ENCODE results near the gene HECTD4. TPM values are rescaled to one million over a fixed set of nuclear protein-coding genes. Genes with fewer than 3 reads are reported as not detected.
"Not testable (repeated sequence)": the region's sequence is repeated elsewhere in the genome, so short reads cannot be mapped to it uniquely, and the experiment has no call there.

The HECTD4 gene
- total RNA-seq, 1 donor from 2014 or later = 12.9 TPM

DNA sequence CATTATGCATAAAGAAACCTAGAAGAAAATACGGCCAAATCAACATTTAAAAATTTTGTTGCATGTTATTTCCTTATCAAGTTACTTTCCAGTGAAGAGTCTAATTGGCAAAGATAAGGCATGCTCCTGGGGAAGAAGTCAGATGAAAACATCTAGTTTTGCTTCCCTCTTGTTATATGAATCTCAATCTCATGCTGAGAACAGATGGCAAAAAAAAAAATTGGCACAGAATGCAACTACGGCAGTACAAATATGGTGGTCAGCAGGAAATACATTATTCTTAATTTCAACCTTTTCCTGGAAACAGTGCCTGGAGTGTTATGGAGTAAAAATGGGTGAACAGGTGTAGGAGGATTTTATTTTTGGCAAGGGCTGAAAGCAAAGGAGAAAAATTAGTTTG, 32.8 kb downstream of the HECTD4 start:
- no peak overlapping the region for H3K4me3 ChIP-seq (ENCODE audit: low read depth, low read length)
- TF ChIP-seq CTCF (IDR thresholded peaks at IDR 0.05; ENCODE audit: insufficient read depth, low read length, severe bottlenecking) = no peak
- DNase-seq (ENCODE audit: low read depth) (no peak), FAIRE-seq (no peak)
- H3K27me3 ChIP-seq (ENCODE audit: control insufficient read depth, insufficient read depth, low read length) = no peaks in the 10 kb centered on the region
- no peaks in the 10 kb centered on the region for H3K36me3 ChIP-seq (ENCODE audit: control insufficient read depth, insufficient read depth, low read length)

- H3K4me3 ChIP-seq (ENCODE audit: low read depth, low read length); FAIRE-seq; H3K27me3 ChIP-seq (ENCODE audit: control insufficient read depth, insufficient read depth, low read length); DNase-seq (ENCODE audit: low read depth); H3K36me3 ChIP-seq (ENCODE audit: control insufficient read depth, insufficient read depth, low read length): not testable (repeated sequence)
Observed at GRCh38 chr12:112348926-112349325, 33.3 kb downstream of the HECTD4 start.

- H3K36me3 ChIP-seq (ENCODE audit: control insufficient read depth, insufficient read depth, low read length) = no peaks in the 10 kb centered on the region
- peak; percentile 58 for DNase-seq (ENCODE audit: low read depth)
- FAIRE-seq = no peak
- no peak for TF ChIP-seq CTCF (IDR thresholded peaks at IDR 0.05; ENCODE audit: insufficient read depth, low read length, severe bottlenecking)
- no peak overlapping the region for H3K4me3 ChIP-seq (ENCODE audit: low read depth, low read length)
- no peaks in the 10 kb centered on the region for H3K27me3 ChIP-seq (ENCODE audit: control insufficient read depth, insufficient read depth, low read length)
Observed at GRCh38 chr12:112347581-112347982, 34.6 kb downstream of the HECTD4 start.

DNA sequence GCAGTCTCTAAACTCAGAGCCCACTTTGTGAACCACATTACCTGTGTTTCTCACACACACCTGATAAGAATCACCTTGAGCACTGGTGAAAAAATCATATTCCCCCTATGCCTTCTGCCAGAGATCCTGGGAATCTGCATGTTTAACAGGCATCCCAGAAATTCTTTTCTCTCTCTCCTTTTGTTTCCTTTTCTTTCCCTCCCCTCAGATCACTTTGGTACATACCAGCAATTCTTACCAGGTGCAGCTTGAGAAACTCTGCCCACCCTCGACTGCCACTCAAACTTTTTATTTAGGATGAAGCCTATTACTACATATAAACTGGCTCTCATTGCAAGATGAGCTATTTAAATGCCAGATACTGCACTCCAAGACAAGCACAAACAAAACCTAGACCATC, 36.0 kb downstream of the HECTD4 start:
- DNase-seq (ENCODE audit: low read depth) (no peak), FAIRE-seq (no peak)
- Histone ChIP-seq H3K27me3 (ENCODE audit: control insufficient read depth, insufficient read depth, low read length) (no peaks in the 10 kb centered on the region), H3K4me3 (ENCODE audit: low read depth, low read length) (no peak overlapping the region), H3K36me3 (ENCODE audit: control insufficient read depth, insufficient read depth, low read length) (no peaks in the 10 kb centered on the region)
- TF ChIP-seq CTCF (IDR thresholded peaks at IDR 0.05; ENCODE audit: insufficient read depth, low read length, severe bottlenecking) = no peak

GRCh38 chr12:112344220-112344619, 38.0 kb downstream of the HECTD4 start:
- no peak for DNase-seq (ENCODE audit: low read depth)
- no peak for TF ChIP-seq CTCF (IDR thresholded peaks at IDR 0.05; ENCODE audit: insufficient read depth, low read length, severe bottlenecking)

GRCh38 chr12:112342587-112342986, 39.6 kb downstream of the HECTD4 start:
- H3K36me3 ChIP-seq (ENCODE audit: control insufficient read depth, insufficient read depth, low read length) = no peaks in the 10 kb centered on the region
- no peak overlapping the region for H3K4me3 ChIP-seq (ENCODE audit: low read depth, low read length)
- no peak for TF ChIP-seq CTCF (IDR thresholded peaks at IDR 0.05; ENCODE audit: insufficient read depth, low read length, severe bottlenecking)
- DNase-seq (ENCODE audit: low read depth) (no peak), FAIRE-seq (no peak)
- H3K27me3 ChIP-seq (ENCODE audit: control insufficient read depth, insufficient read depth, low read length) = no peaks in the 10 kb centered on the region

More at GRCh38 chr12:112344220-112344619, 38.0 kb downstream of the HECTD4 start:
- no peaks in the 10 kb centered on the region for H3K36me3 ChIP-seq (ENCODE audit: control insufficient read depth, insufficient read depth, low read length)
- no peak for FAIRE-seq
- no peak overlapping the region for H3K4me3 ChIP-seq (ENCODE audit: low read depth, low read length)
- no peaks in the 10 kb centered on the region for H3K27me3 ChIP-seq (ENCODE audit: control insufficient read depth, insufficient read depth, low read length)
